HFFc6 (cell line): ENCODE data around the gene HIVEP2. TPM values are rescaled to one million over a fixed set of nuclear protein-coding genes. Genes with fewer than 3 reads are reported as not detected.

Experiments
- DNase-seq: peaks from one replicate; pipeline ENCODE4 v3.0.0-alpha.2; 2018
- H3K27ac Mint-ChIP-seq: 2 replicates; pipeline ENCODE4 v1.8.0; 2020; ENCODE audit warnings: mild to moderate bottlenecking, mixed read lengths
- H3K27me3 Mint-ChIP-seq: 2 replicates; pipeline ENCODE4 v1.8.0; 2021; ENCODE audit warnings: mild to moderate bottlenecking, moderate library complexity, mixed read lengths; ENCODE audit not compliant: insufficient read depth
- H3K36me3 Mint-ChIP-seq: 2 replicates; pipeline ENCODE4 v1.8.0; 2021; ENCODE audit warnings: low read depth, mixed read lengths
- H3K4me1 Mint-ChIP-seq: 2 replicates; pipeline ENCODE4 v1.8.0; 2020; ENCODE audit warnings: low read depth, mixed read lengths
- H3K4me3 Mint-ChIP-seq: 2 replicates; pipeline ENCODE4 v1.8.0; 2020; ENCODE audit warnings: mild to moderate bottlenecking, moderate library complexity, mixed read lengths
- H3K9me3 Mint-ChIP-seq: 2 replicates; pipeline ENCODE4 v1.8.0; 2020; ENCODE audit warnings: mild to moderate bottlenecking, mixed read lengths
- CTCF ChIP-seq: fragments of 200-600 bp; sonication (generic); IDR thresholded peaks from 2 replicates; pipeline ENCODE4 v1.5.0; 2021; ENCODE audit warnings: antibody characterized with exemption, mild to moderate bottlenecking
- total RNA-seq, 6 experiments: library from RNA; stranded (reverse); fragmentation: NEBNext Ultra II Directional; extraction: Animal tissue kit (Norgen Biotek cat#: 25700); gene quantifications; 2 replicates in 1 of 6; 3 replicates in 5 of 6; pipeline ENCODE4 v1.2.3, GENCODE V29; 2021

Gene HIVEP2
- total RNA-seq, 6 experiments from 2014 or later, result 14.0 to 19.5 (median 17.1) TPM

GRCh38 chr6:142950291-142950690, 5.3 kb upstream of the HIVEP2 start:
- no peak overlapping the region for H3K4me3 Mint-ChIP-seq
- no peak for TF ChIP-seq CTCF
- DNase-seq, result no peak
- peaks cover 13% of the 10 kb centered on the region for H3K4me1 Mint-ChIP-seq
- no peaks in the 10 kb centered on the region for H3K36me3 Mint-ChIP-seq
- no peaks in the 10 kb centered on the region for H3K9me3 Mint-ChIP-seq
- no peak overlapping the region for H3K27ac Mint-ChIP-seq
- H3K27me3 Mint-ChIP-seq, result no peaks in the 10 kb centered on the region; the same call in 1 of the 2 replicates

DNA sequence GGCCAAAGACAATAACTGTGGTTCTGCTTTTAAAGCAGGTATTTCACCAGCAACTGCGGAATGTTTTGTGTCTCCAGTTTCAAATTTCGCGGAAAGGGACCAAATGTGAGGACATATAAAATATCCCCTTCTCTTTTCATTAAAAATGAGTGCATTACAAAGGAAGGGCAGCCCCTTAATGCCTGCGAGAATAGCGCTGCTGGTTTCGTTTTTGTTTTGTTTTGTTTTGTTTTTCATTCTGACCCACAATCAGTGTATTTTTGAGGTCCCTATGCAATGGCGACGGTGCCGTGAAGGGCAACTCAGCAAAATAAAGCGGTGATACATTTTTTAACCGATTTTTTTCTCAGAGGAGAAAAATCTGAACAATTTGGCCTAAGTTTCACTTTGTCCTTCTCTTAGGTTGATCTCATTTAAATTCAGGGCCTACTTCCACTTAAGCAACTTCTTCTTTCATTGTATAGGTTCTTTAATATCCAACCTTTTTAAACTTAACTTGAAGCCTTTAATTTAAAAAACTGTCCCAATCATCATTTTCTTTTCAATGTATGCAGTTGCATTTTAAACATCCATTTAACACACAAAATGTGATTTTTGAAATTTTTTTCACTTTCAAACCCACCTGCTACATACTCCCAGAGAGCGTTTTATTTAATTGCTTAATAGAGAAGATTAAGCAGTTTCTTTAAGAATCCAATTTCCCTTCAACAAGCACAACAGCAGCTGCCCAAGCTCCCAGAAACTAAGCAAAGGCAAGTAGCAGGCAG, 2.9 kb upstream of the HIVEP2 start:
- H3K4me1 Mint-ChIP-seq, result peaks cover 27% of the 10 kb centered on the region
- no peaks in the 10 kb centered on the region for H3K36me3 Mint-ChIP-seq
- no peak for TF ChIP-seq CTCF
- peaks cover 5% of the 10 kb centered on the region for H3K27me3 Mint-ChIP-seq
- H3K9me3 Mint-ChIP-seq, result no peaks in the 10 kb centered on the region
- peak overlapping the region; percentile 92 for H3K27ac Mint-ChIP-seq
- H3K4me3 Mint-ChIP-seq, result peak overlapping the region; percentile 92
- DNase-seq, result no peak

DNA sequence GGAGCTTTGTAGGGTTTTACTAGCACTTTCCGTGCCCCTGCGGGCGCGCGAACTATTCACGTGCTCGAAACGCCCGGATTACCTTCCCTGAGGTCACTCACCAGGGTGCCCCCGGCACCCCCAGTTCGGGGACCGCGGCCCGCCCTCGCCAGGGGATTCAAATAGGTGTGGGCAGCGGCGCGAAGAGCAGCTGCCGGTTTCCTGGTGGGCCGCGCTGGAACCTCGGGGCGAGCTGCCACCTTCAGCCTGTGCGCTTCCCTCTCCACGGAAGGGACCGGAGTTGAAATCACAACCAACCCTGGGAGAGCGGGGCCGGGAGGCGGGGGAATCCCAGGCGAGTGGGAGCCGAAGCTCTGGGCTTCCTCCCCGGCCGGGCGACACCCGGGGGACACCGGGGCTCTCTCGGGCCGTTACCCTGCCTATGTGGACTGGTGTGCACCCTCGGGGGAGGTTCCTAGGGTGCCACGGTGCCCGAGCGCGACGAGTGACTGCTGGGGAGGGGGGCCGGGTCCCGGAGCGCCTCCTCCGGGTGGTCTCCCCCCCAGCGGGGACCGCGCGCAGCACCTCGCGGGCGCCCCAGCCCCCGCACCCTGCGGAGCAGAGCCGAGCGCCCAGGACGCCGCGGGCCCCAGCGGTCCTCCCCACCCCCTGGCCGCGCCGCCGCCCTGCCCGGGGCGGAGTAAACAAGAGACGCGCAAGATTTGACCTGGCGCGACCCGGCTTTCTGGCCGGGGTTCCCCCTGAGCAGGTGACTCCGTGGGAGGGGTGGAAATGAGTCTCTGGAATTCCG, 2.1 kb upstream of the HIVEP2 start:
- no peaks in the 10 kb centered on the region for H3K36me3 Mint-ChIP-seq
- peak; percentile 44 for TF ChIP-seq CTCF
- DNase-seq, result peak; percentile 24
- H3K9me3 Mint-ChIP-seq, result no peaks in the 10 kb centered on the region
- H3K4me1 Mint-ChIP-seq, result peaks cover 32% of the 10 kb centered on the region
- peak overlapping the region; percentile 94 for H3K4me3 Mint-ChIP-seq
- H3K27ac Mint-ChIP-seq, result peak overlapping the region; percentile 96
- H3K27me3 Mint-ChIP-seq, result peaks cover 5% of the 10 kb centered on the region

- H3K27ac Mint-ChIP-seq, result peak overlapping the region; percentile 96
- peaks cover 38% of the 10 kb centered on the region for H3K4me1 Mint-ChIP-seq
- H3K4me3 Mint-ChIP-seq, result peak overlapping the region; percentile 94
- no peaks in the 10 kb centered on the region for H3K9me3 Mint-ChIP-seq
- DNase-seq, result peak; percentile 97
- TF ChIP-seq CTCF, result no peak
- no peaks in the 10 kb centered on the region for H3K36me3 Mint-ChIP-seq
- peaks cover 5% of the 10 kb centered on the region for H3K27me3 Mint-ChIP-seq
These were observed 1.4 kb upstream of the HIVEP2 start for GRCh38 chr6:142946181-142946923.

DNA sequence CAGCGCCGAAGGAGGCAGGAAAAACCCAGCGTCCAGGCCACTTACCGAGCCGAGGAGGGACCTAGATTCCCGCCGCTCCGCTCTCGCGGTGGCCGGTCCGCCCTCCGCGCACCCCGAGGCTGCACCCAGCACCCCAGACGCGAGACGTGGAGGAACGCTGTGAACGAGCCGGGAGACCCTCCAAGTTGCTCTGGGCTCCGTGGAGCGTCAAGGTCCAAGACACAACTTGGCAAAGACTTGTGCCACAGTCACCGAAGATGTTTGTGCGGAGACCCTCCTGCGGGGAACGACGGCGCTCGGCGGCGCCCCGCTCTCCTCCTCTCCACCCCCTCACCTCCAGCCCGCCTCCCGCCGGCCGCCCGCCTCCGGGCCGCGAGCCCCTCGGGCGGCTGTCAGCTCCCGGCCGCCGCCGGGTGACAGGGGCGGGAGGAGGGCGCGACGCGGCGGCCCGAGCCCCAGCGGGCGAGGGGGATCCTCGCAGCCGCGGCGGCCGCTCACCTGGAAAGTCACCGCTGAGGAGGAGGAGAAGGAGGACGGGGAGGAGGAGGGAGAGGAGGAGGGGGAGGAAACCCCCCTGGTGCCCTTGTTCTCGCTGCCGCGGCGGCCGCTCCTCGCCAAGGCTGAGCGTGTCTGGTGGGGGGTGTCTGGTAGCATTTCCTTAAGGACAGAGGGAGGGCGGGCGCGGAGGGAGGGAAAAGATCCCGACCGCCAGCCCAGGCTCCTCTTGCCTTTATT, 637 bp upstream of the HIVEP2 start:
- DNase-seq, result peak; percentile 52
- Mint-ChIP-seq H3K9me3 (no peaks in the 10 kb centered on the region), H3K27ac (peak overlapping the region; percentile 96), H3K4me1 (peaks cover 46% of the 10 kb centered on the region), H3K4me3 (peak overlapping the region; percentile 94), H3K36me3 (no peaks in the 10 kb centered on the region), H3K27me3 (peaks cover 5% of the 10 kb centered on the region)
- TF ChIP-seq CTCF, result no peak
